ENCODE results near the gene SKAP1. TPM values are rescaled to one million over a fixed set of nuclear protein-coding genes. Genes with fewer than 3 reads are reported as not detected.
"Not testable (repeated sequence)": the region's sequence is repeated elsewhere in the genome, so short reads cannot be mapped to it uniquely, and the experiment has no call there.

The SKAP1 gene
- total RNA-seq, 1 experiment from 2014 or later, result 4.7 TPM

GRCh38 chr17:48246612-48247011 is 183.4 kb downstream of the SKAP1 start:
- no peak for DNase-seq (ENCODE audit: low spot score)

GRCh38 chr17:48245465-48246033 is 184.5 kb downstream of the SKAP1 start:
- not testable (repeated sequence) for DNase-seq (ENCODE audit: low spot score)

- DNase-seq (ENCODE audit: low spot score), result no peak
Observed at GRCh38 chr17:48244814-48245213, 185.2 kb downstream of the SKAP1 start.

GRCh38 chr17:48244121-48244711 is 185.8 kb downstream of the SKAP1 start:
- DNase-seq (ENCODE audit: low spot score), result peak; percentile 77

- no peak for DNase-seq (ENCODE audit: low spot score)
Observed at GRCh38 chr17:48241770-48242497, 188.1 kb downstream of the SKAP1 start.

- no peak for DNase-seq (ENCODE audit: low spot score)
Observed at GRCh38 chr17:48241131-48241591, 188.9 kb downstream of the SKAP1 start.

GRCh38 chr17:48240562-48241130 is 189.4 kb downstream of the SKAP1 start:
- DNase-seq (ENCODE audit: low spot score), result peak; percentile 71

- no peak for DNase-seq (ENCODE audit: low spot score)
Observed at GRCh38 chr17:48240122-48240521, 189.9 kb downstream of the SKAP1 start.

GRCh38 chr17:48239603-48239995 is 190.4 kb downstream of the SKAP1 start:
- no peak for DNase-seq (ENCODE audit: low spot score)

GRCh38 chr17:48238933-48239602 is 190.9 kb downstream of the SKAP1 start:
- DNase-seq (ENCODE audit: low spot score), result no peak

GRCh38 chr17:48237456-48237855 is 192.6 kb downstream of the SKAP1 start:
- no peak for DNase-seq (ENCODE audit: low spot score)

GRCh38 chr17:48236681-48237134 is 193.3 kb downstream of the SKAP1 start:
- DNase-seq (ENCODE audit: low spot score), result no peak

GRCh38 chr17:48234922-48235321 is 195.1 kb downstream of the SKAP1 start:
- DNase-seq (ENCODE audit: low spot score), result no peak

- DNase-seq (ENCODE audit: low spot score), result no peak
Observed at GRCh38 chr17:48231995-48232959, 197.7 kb downstream of the SKAP1 start.

- DNase-seq (ENCODE audit: low spot score), result no peak
Observed at GRCh38 chr17:48229936-48230335, 200.1 kb downstream of the SKAP1 start.

GRCh38 chr17:48228720-48229119 is 201.3 kb downstream of the SKAP1 start:
- DNase-seq (ENCODE audit: low spot score), result no peak

- DNase-seq (ENCODE audit: low spot score), result no peak
Observed at GRCh38 chr17:48225725-48226567, 204.1 kb downstream of the SKAP1 start.

- no peak for DNase-seq (ENCODE audit: low spot score)
Observed at GRCh38 chr17:48223945-48224344, 206.1 kb downstream of the SKAP1 start.

GRCh38 chr17:48219617-48220016 is 210.4 kb downstream of the SKAP1 start:
- no peak for DNase-seq (ENCODE audit: low spot score)
